Body of pancreas (tissue), 4 donors: ENCODE measurements around the gene TESMIN.

Experiments used
- POLR2A ChIP-seq, 3 donors: fragments of 450-650 bp; IDR thresholded peaks; one replicate each; pipeline ENCODE4 v1.6.1; 2016; ENCODE audit warnings: antibody characterized with exemption in 3 of 3, mild to moderate bottlenecking in 2 of 3
- TF ChIP-seq, protein P1 (sequence below), 7 experiments: fragments of 450-650 bp in 4 of 7; fragments of 200-600 bp in 3 of 7; sonication (generic) in 3 of 7; IDR thresholded peaks; one replicate each; pipeline ENCODE4 v1.5.1; 2016 to 2019; ENCODE audit warnings: antibody characterized with exemption in 7 of 7

DNA sequence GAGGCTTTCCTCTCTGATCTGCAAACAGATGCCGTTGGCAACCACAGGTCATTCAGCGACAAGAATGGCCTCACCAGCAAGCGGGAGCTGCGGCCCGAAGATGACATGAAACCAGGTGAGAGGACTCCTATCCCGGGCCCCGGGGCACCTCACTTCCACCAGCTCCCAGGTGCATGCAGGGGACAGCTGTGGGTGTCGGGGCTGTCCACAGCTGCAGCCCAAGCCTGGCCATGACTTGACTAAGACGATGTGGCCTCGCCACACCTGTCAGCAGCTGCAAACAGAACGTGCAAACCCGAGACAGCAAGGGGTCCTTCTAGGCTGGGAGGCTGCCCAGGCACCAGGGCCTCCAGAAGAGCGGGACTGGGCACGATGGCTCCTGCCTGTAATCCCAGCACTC, 63.3 kb downstream of the TESMIN start:
- TF ChIP-seq, protein P1, sequence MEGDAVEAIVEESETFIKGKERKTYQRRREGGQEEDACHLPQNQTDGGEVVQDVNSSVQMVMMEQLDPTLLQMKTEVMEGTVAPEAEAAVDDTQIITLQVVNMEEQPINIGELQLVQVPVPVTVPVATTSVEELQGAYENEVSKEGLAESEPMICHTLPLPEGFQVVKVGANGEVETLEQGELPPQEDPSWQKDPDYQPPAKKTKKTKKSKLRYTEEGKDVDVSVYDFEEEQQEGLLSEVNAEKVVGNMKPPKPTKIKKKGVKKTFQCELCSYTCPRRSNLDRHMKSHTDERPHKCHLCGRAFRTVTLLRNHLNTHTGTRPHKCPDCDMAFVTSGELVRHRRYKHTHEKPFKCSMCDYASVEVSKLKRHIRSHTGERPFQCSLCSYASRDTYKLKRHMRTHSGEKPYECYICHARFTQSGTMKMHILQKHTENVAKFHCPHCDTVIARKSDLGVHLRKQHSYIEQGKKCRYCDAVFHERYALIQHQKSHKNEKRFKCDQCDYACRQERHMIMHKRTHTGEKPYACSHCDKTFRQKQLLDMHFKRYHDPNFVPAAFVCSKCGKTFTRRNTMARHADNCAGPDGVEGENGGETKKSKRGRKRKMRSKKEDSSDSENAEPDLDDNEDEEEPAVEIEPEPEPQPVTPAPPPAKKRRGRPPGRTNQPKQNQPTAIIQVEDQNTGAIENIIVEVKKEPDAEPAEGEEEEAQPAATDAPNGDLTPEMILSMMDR (IDR thresholded peaks at IDR 0.05) = no peak
- TF ChIP-seq POLR2A (IDR thresholded peaks at IDR 0.05) = no peak
